Astrocyte of the spinal cord (primary cell): Measurements from ENCODE around the gene MAN1C1.

ENCODE experiments used
- DNase-seq: peaks from one replicate; pipeline ENCODE4 v3.0.0; 2011; ENCODE audit warnings: low read depth, low spot score
- H3K4me3 ChIP-seq: 2 replicates; pipeline ENCODE4 v1.5.1; 2011; ENCODE audit warnings: low read depth, mild to moderate bottlenecking, low read length, moderate library complexity
- in situ Hi-C: cut with HindIII; loops from 2 replicates; pipeline ENCODE4 v1.10.0; 2017; ENCODE audit warnings: low sequenced_read_pairs
- TF ChIP-seq, protein P1 (sequence below): IDR thresholded peaks from 2 replicates; pipeline ENCODE4 v1.5.1; 2012; ENCODE audit warnings: low read depth, mild to moderate bottlenecking, low read length, inconsistent platforms

Gene MAN1C1

DNA sequence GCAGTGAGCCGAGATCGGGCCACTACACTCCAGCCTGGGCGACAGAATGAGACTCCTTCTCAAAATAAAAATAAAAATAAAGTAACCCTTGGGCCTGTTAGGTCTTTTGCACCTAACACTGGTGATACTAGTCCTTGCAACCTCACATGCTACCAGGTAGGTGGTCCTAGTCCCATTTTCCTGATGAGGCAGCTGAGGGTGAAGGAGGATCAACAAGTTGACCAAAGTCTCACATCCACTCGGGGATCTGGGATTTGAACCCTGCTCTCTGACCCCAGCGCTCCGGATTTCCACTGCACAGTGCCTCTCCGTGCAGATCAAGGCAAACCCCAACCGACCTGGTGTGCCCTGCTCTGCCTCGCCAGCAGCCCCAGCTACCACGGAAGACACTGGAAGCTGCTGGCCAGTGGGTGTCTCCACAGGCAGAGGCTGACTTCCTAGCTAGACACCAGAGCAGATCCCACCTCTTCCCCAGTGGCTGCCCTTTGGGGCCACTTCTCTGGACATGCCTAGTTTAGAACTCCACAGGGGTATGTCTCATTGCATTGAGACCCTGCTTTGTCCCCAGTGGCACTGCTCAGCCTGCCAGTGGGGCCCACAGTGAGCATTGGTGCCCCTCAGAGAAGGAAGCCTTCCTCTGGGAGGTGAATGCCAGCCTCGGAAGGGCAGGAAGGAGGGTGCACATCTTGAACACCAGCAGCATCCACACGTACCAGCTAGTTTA, 45.6 kb upstream of the MAN1C1 start:
- DNase-seq, result no peak
- in situ Hi-C loops, result no loop called here
- TF ChIP-seq, protein P1, sequence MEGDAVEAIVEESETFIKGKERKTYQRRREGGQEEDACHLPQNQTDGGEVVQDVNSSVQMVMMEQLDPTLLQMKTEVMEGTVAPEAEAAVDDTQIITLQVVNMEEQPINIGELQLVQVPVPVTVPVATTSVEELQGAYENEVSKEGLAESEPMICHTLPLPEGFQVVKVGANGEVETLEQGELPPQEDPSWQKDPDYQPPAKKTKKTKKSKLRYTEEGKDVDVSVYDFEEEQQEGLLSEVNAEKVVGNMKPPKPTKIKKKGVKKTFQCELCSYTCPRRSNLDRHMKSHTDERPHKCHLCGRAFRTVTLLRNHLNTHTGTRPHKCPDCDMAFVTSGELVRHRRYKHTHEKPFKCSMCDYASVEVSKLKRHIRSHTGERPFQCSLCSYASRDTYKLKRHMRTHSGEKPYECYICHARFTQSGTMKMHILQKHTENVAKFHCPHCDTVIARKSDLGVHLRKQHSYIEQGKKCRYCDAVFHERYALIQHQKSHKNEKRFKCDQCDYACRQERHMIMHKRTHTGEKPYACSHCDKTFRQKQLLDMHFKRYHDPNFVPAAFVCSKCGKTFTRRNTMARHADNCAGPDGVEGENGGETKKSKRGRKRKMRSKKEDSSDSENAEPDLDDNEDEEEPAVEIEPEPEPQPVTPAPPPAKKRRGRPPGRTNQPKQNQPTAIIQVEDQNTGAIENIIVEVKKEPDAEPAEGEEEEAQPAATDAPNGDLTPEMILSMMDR, result no peak
- H3K4me3 ChIP-seq, result no peak overlapping the region

GRCh38 chr1:25571522-25571970, 45.0 kb upstream of the MAN1C1 start:
- no peak overlapping the region for H3K4me3 ChIP-seq
- DNase-seq, result no peak
- in situ Hi-C loops, result no loop called here
- TF ChIP-seq, protein P1, result no peak

DNA sequence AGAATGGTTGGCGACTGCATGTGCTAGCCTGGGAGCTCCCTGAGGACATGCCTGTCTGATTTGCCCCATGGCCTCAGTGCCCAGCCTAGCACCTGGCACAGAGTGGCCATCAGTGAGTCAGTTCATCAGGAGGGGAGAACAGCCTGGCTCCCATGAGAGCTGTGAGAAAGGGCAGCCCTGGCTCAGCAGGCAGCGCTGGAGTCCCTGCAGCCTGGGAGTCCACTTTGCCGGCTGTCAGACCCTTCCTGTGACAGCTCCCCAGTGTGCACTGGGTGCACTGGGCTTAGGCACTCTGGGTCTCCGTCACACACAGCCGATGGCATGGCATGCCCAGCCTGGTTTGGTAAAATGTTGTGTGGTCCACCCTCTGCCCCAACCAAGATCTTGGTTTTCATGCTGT, 44.5 kb upstream of the MAN1C1 start:
- in situ Hi-C loops, result no loop called here
- TF ChIP-seq, protein P1, result no peak
- H3K4me3 ChIP-seq, result no peak overlapping the region
- DNase-seq, result no peak

GRCh38 chr1:25572708-25573590, 43.6 kb upstream of the MAN1C1 start:
- in situ Hi-C loops, result no loop called here
- no peak overlapping the region for H3K4me3 ChIP-seq
- peak; percentile 47 for DNase-seq
- TF ChIP-seq, protein P1, result peak; percentile 91

DNA sequence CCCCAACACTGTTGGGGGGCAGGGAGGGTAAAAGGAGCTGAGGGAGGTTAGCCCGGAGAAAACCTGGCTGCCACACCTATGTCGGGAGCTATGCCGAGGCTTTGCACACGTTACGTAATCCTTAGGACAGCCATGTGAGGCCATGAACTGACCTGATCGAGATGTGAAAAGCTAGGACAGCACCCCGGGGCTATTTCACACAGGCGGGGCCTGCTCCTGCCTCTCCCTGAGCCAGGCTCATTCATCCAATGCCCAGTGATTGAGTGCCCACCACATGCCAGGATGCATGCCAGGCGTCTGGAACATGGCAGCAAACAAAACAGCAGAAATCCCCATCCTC, 43.0 kb upstream of the MAN1C1 start:
- no peak overlapping the region for H3K4me3 ChIP-seq
- in situ Hi-C loops, result no loop called here
- TF ChIP-seq, protein P1, result no peak
- no peak for DNase-seq

DNA sequence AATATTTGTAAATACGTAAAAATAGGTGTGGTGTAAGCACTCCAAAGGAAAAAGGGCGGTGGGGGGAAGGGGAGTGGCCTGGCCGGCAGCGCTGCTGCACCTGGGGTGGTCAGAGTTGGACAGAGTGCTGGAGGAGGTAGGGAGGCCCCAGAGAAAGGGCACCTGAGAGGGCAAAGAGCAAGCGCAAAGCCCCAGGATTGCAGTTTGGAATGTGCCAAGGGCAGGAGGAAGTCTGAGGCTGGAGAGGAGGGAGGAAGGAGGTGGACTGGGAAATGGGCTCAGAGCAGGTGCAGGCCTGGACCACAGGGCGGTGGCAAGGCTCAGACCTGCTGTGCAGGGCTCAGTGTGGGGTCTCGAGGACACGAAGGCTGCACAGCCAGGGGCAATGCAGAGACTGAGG, 42.6 kb upstream of the MAN1C1 start:
- TF ChIP-seq, protein P1, result no peak
- DNase-seq, result no peak
- in situ Hi-C loops, result no loop called here
- no peak overlapping the region for H3K4me3 ChIP-seq
